Breast epithelium (tissue), 4 donors: Measurements from ENCODE around the gene SLC12A7. TPM values are rescaled to one million over a fixed set of nuclear protein-coding genes. Genes with fewer than 3 reads are reported as not detected.

ENCODE experiments used
- DNase-seq, 2 donors: peaks; one replicate each; pipeline ENCODE4 v3.0.0-alpha.2; 2019; ENCODE audit warnings: low spot score in 2 of 2
- H3K27ac ChIP-seq, 2 donors: fragments of 200-600 bp; sonication (generic) in 1 of 2; one replicate each; pipeline ENCODE4 v1.5.1; 2016 to 2019; ENCODE audit warnings: mild to moderate bottlenecking in 1 of 2
- H3K27me3 ChIP-seq, 2 donors: fragments of 200-600 bp; sonication (generic) in 1 of 2; one replicate each; pipeline versions ENCODE4 v1.5.1 to v1.6.0; 2017 to 2019; ENCODE audit warnings: control low read depth in 1 of 2, mild to moderate bottlenecking in 1 of 2
- H3K36me3 ChIP-seq: fragments of 200-600 bp; one replicate; pipeline ENCODE4 v1.5.1; 2019
- H3K4me1 ChIP-seq, 2 donors: fragments of 200-600 bp; sonication (generic); one replicate each; pipeline ENCODE4 v1.5.1; 2016 to 2019; ENCODE audit warnings: control low read depth in 1 of 2
- H3K4me3 ChIP-seq, 3 donors: fragments of 200-600 bp; sonication (generic); 1 replicate in 2 of 3; 2 replicates in 1 of 3; pipeline ENCODE4 v1.5.1; 2016 to 2019; ENCODE audit warnings: mild to moderate bottlenecking in 3 of 3, moderate library complexity in 2 of 3
- H3K9me3 ChIP-seq, 2 donors: fragments of 200-600 bp; sonication (generic) in 1 of 2; one replicate each; pipeline ENCODE4 v1.5.1; 2016 to 2019; ENCODE audit warnings: control low read depth in 1 of 2
- CTCF ChIP-seq, 3 donors: fragments of 450-650 bp; IDR thresholded peaks; one replicate each; pipeline ENCODE4 v1.5.1; 2016 to 2017; ENCODE audit warnings: antibody characterized with exemption in 3 of 3, mild to moderate bottlenecking in 3 of 3, moderate library complexity in 3 of 3
- POLR2A ChIP-seq: fragments of 450-650 bp; IDR thresholded peaks from one replicate; pipeline ENCODE4 v1.6.1; 2016; ENCODE audit warnings: antibody characterized with exemption, mild to moderate bottlenecking, moderate library complexity
- POLR2AphosphoS5 ChIP-seq, 3 donors: sonication (generic); formaldehyde crosslinking; IDR thresholded peaks; one replicate each; pipeline ENCODE4 v1.6.1; 2017; ENCODE audit warnings: antibody characterized with exemption in 3 of 3
- intact Hi-C: fragments of 100-400 bp; cut with DNase I; formaldehyde crosslinking; loops from one replicate; pipeline ENCODE4 v1.15.1; 2023; ENCODE audit warnings: low total_unique reads
- total RNA-seq, 3 donors: library from RNA; depleted of rRNA; stranded (reverse); fragments of >200 nt; gene quantifications; one replicate each; pipeline ENCODE4 v1.1.0, GENCODE V29; 2016

Gene SLC12A7
- total RNA-seq, 3 donors from 2014 or later, result 21.4 to 31.5 (median 25.0) TPM

- Histone ChIP-seq H3K9me3 (no peaks in the 10 kb centered on the region), H3K27me3 (no peaks in the 10 kb centered on the region), H3K36me3 (no peaks in the 10 kb centered on the region), H3K4me1 (peaks cover 6 to 8% of the 10 kb centered on the region in 2 donors), H3K27ac (peak overlapping the region; percentile 61 to 68), H3K4me3 (peak overlapping the region in 1 of 3 donors; percentile 12)
- intact Hi-C loops, result no loop called here
- TF ChIP-seq CTCF (IDR thresholded peaks at IDR 0.05), result no peak
- no peak for TF ChIP-seq POLR2AphosphoS5 (IDR thresholded peaks at IDR 0.05)
- no peak for TF ChIP-seq POLR2A
- no peak for DNase-seq
These were observed 6.4 kb upstream of the SLC12A7 start for GRCh38 chr5:1118231-1118698.

- no peak for TF ChIP-seq POLR2A
- TF ChIP-seq POLR2AphosphoS5 (IDR thresholded peaks at IDR 0.05), result no peak
- TF ChIP-seq CTCF (IDR thresholded peaks at IDR 0.05), result no peak
- DNase-seq, result no peak
- Histone ChIP-seq H3K9me3 (no peaks in the 10 kb centered on the region), H3K4me3 (no peak overlapping the region), H3K27me3 (no peaks in the 10 kb centered on the region), H3K36me3 (no peaks in the 10 kb centered on the region), H3K27ac (no peak overlapping the region), H3K4me1 (peaks cover 6 to 8% of the 10 kb centered on the region in 2 donors)
- intact Hi-C loops, result no loop called here
These were observed 5.1 kb upstream of the SLC12A7 start for GRCh38 chr5:1116977-1117376.

- intact Hi-C loops, result no loop called here
- no peak for DNase-seq
- TF ChIP-seq POLR2AphosphoS5 (IDR thresholded peaks at IDR 0.05) (no peak), POLR2A (no peak), CTCF (IDR thresholded peaks at IDR 0.05) (no peak)
- Histone ChIP-seq H3K9me3 (no peaks in the 10 kb centered on the region), H3K27ac (no peak overlapping the region), H3K36me3 (no peaks in the 10 kb centered on the region), H3K4me3 (no peak overlapping the region), H3K4me1 (peaks cover 6 to 8% of the 10 kb centered on the region in 2 donors), H3K27me3 (no peaks in the 10 kb centered on the region)
These were observed 4.4 kb upstream of the SLC12A7 start for GRCh38 chr5:1116109-1116740.

- no peak overlapping the region for H3K4me3 ChIP-seq
- no peak for DNase-seq
- TF ChIP-seq POLR2AphosphoS5 (IDR thresholded peaks at IDR 0.05) (no peak), POLR2A (no peak), CTCF (IDR thresholded peaks at IDR 0.05) (no peak)
- intact Hi-C loops, result no loop called here
- H3K36me3 ChIP-seq, result no peaks in the 10 kb centered on the region
- H3K9me3 ChIP-seq, result no peaks in the 10 kb centered on the region
- no peak overlapping the region for H3K27ac ChIP-seq
- H3K27me3 ChIP-seq, result no peaks in the 10 kb centered on the region
- H3K4me1 ChIP-seq, result peaks cover 8 to 11% of the 10 kb centered on the region in 2 donors
These were observed 3.4 kb upstream of the SLC12A7 start for GRCh38 chr5:1115123-1115815.
